Pancreas (tissue), 10 donors: ENCODE data around the gene RIPK1. TPM values are rescaled to one million over a fixed set of nuclear protein-coding genes. Genes with fewer than 3 reads are reported as not detected.
"Not testable (repeated sequence)": the region's sequence is repeated elsewhere in the genome, so short reads cannot be mapped to it uniquely, and the experiment has no call there.

Experiments used
- ATAC-seq, 4 donors: fragments of 200-7000 bp; cut with Tn5 transposase; one replicate each; pipeline versions ENCODE4 v1.8.0 to v1.9.1; 2020; ENCODE audit warnings: mild to moderate bottlenecking in 4 of 4, moderate library complexity in 4 of 4
- DNase-seq, 6 donors: peaks; one replicate each; pipeline ENCODE4 v3.0.0-alpha.2; 2020
- FAIRE-seq: peaks from 2 replicates; lab custom pipeline; 2012; peaks lifted over from hg19 to GRCh38; lab: Jason Lieb, UNC
- H3K27ac ChIP-seq, 4 donors: fragments of 200-600 bp; sonication (generic); 1 replicate in 3 of 4; 2 replicates in 1 of 4; pipeline versions ENCODE4 v1.5.0 to v1.8.0; 2020
- H3K27me3 ChIP-seq, 4 donors: fragments of 200-600 bp; one replicate each; pipeline ENCODE4 v1.8.0; 2021
- H3K36me3 ChIP-seq, 3 donors: fragments of 200-600 bp; sonication (generic) in 1 of 3; one replicate each; pipeline versions ENCODE4 v1.5.0 to v1.8.0; 2020 to 2021
- H3K4me1 ChIP-seq, 3 donors: fragments of 200-600 bp; one replicate each; pipeline ENCODE4 v1.8.0; 2021
- H3K4me3 ChIP-seq, 4 donors: fragments of 200-600 bp; sonication (generic) in 2 of 4; one replicate each; pipeline versions ENCODE4 v1.5.0 to v1.8.0; 2020 to 2021
- H3K9me3 ChIP-seq, 4 donors: fragments of 200-600 bp; one replicate each; pipeline ENCODE4 v1.8.0; 2021
- WGBS, 2 donors: extraction: QIAGEN DNeasy Blood & Tissue Kit; methylation state at CpG; one replicate each; pipeline ENCODE4 v1.1.7; 2013; 5-methylcytosine and 5-hydroxymethylcytosine counted together
- intact Hi-C, 3 donors: fragments of 100-400 bp; cut with DNase I; formaldehyde crosslinking; loops; one replicate each; pipeline versions ENCODE4 v1.11.1 to v1.14.2; 2022
- polyA plus RNA-seq, 2 donors: library from polyadenylated mRNA; stranded (reverse); fragments of 200-250 nt; gene quantifications; one replicate each; pipeline ENCODE4 v1.2.3, GENCODE V29; 2013
- total RNA-seq, 6 donors: library from RNA; stranded (reverse); fragmentation: NEBNext Ultra II Directional in 4 of 6; extraction: Animal tissue kit (Norgen Biotek cat#: 25700) in 4 of 6; gene quantifications; one replicate each; pipeline versions ENCODE4 v1.2.1 to v1.2.4, GENCODE V29; 2021 to 2023
- TF ChIP-seq, protein P1 (sequence below), 4 donors: fragments of 200-600 bp; sonication (generic) in 3 of 4; IDR thresholded peaks; one replicate each; pipeline versions ENCODE4 v1.5.0 to v1.8.0; 2021; ENCODE audit warnings: antibody characterized with exemption in 4 of 4
- donor health status: healthy with polysubstance abuse.
- donor health status: DM: no; HTN: no; CAD: no; lungs with moderate emphysema.
- donor health status: DM: no; HTN: no; CAD: no.
- donor health status: control.
- donor health status: control.
- donor health status: Bipolar disorder and iron deficiency.
- donor health status: DM: yes; HTN: yes; CAD: no.
- donor health status: DM: no; HTN: no; CAD: no.
- donor health status: DM: no; HTN: no; CAD: no.
- donor health status: DM: yes; HTN: yes; CAD: no.

Gene RIPK1
- total and polyA plus RNA-seq, 8 donors = 9.0 to 20.5 (median 9.9) TPM

DNA sequence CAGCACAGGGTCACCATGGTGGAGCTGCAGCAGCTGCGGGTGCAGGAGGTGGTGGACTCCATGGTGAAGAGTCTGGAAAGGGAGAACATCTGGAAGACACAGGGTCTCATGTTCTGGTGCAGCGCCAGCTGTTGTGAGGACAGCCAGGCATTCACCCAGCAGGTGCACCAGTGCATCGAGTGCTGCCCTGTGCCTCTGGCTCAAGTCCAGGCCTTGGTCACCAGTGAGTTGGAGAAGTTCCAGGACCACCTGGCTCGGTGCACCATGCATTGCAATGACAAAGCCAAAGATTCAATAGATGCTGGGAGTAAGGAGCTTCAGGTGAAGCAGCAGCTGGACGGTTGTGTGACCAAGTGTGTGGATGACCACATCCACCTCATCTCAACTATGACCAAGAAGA is 22.9 kb upstream of the RIPK1 start:
- Histone ChIP-seq H3K27me3 (no peaks in the 10 kb centered on the region), H3K4me3 (no peak overlapping the region), H3K27ac (no peak overlapping the region), H3K4me1 (no peaks in the 10 kb centered on the region), H3K9me3 (no peaks in the 10 kb centered on the region), H3K36me3 (no peaks in the 10 kb centered on the region)
- WGBS, 2 donors = 51 to 60% methylated on average over 5 of the region's 5 CpGs
- peak in 1 of 6 donors; percentile 45 for DNase-seq
- intact Hi-C loops = loop anchor here in 2 of 3 donors (5.0 kb wide), 2 partner anchors 33 to 38 kb away; no protein-coding TSS in a partner anchor
- no peak for FAIRE-seq
- TF ChIP-seq, protein P1, sequence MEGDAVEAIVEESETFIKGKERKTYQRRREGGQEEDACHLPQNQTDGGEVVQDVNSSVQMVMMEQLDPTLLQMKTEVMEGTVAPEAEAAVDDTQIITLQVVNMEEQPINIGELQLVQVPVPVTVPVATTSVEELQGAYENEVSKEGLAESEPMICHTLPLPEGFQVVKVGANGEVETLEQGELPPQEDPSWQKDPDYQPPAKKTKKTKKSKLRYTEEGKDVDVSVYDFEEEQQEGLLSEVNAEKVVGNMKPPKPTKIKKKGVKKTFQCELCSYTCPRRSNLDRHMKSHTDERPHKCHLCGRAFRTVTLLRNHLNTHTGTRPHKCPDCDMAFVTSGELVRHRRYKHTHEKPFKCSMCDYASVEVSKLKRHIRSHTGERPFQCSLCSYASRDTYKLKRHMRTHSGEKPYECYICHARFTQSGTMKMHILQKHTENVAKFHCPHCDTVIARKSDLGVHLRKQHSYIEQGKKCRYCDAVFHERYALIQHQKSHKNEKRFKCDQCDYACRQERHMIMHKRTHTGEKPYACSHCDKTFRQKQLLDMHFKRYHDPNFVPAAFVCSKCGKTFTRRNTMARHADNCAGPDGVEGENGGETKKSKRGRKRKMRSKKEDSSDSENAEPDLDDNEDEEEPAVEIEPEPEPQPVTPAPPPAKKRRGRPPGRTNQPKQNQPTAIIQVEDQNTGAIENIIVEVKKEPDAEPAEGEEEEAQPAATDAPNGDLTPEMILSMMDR (IDR thresholded peaks at IDR 0.05) = no peak
- ATAC-seq = no peak

DNA sequence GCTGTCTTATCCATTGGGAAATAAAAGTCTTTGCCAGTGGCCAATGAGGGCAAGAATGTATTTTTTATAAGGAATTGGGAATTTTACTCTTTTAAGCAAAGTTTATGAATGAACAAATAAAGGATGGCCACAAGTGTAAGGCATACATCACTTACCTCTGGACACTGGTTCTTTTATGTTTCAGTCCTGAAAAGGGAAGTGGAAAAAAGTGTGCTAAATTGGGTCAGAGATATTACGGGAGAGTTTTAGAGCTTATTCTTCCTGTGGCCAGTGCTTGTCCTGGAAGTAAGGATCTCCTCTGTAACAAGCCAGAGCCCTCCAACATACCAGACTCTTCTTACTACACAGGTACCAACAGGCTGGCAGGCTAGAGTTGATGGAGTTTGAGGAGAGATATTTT is 22.5 kb upstream of the RIPK1 start:
- 74 to 84% methylated on average over 1 of the region's 1 CpG for WGBS, 2 donors
- FAIRE-seq (no peak), DNase-seq (no peak), ATAC-seq (no peak)
- Histone ChIP-seq H3K36me3 (no peaks in the 10 kb centered on the region), H3K4me3 (no peak overlapping the region), H3K27ac (no peak overlapping the region), H3K9me3 (no peaks in the 10 kb centered on the region), H3K4me1 (no peaks in the 10 kb centered on the region), H3K27me3 (no peaks in the 10 kb centered on the region)
- TF ChIP-seq, protein P1 (IDR thresholded peaks at IDR 0.05) = no peak
- intact Hi-C loops = loop anchor here in 2 of 3 donors (5.0 kb wide), 2 partner anchors 33 to 38 kb away; no protein-coding TSS in a partner anchor

DNA sequence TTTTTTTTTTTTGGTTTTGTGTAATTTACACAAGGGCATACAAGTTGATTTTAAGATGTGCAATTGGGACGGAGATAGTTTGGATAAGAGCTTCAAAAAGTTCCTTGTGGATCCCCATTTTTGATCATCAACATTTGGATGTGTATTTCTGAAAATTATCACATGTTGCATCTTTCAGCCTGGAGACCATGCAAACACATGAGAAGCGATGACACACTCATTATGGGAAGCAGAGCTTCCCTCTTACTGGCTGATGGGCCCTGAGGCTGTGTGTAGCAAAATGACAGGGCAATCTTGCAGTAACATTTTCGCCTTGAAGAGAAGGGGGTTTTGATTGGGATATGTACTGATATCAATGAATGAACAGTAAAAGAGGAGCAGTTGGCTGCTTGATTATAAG is 22.0 kb upstream of the RIPK1 start:
- no peak overlapping the region for H3K27ac ChIP-seq
- no peaks in the 10 kb centered on the region for H3K27me3 ChIP-seq
- FAIRE-seq (no peak), ATAC-seq (no peak), DNase-seq (no peak)
- no peaks in the 10 kb centered on the region for H3K36me3 ChIP-seq
- no peak overlapping the region for H3K4me3 ChIP-seq
- no peaks in the 10 kb centered on the region for H3K4me1 ChIP-seq
- WGBS, 2 donors = 74 to 78% methylated on average over 3 of the region's 3 CpGs
- H3K9me3 ChIP-seq = no peaks in the 10 kb centered on the region
- intact Hi-C loops = loop anchor here in 2 of 3 donors (5.0 kb wide), 2 partner anchors 34 to 39 kb away; no protein-coding TSS in a partner anchor
- TF ChIP-seq, protein P1 (IDR thresholded peaks at IDR 0.05) = no peak

DNA sequence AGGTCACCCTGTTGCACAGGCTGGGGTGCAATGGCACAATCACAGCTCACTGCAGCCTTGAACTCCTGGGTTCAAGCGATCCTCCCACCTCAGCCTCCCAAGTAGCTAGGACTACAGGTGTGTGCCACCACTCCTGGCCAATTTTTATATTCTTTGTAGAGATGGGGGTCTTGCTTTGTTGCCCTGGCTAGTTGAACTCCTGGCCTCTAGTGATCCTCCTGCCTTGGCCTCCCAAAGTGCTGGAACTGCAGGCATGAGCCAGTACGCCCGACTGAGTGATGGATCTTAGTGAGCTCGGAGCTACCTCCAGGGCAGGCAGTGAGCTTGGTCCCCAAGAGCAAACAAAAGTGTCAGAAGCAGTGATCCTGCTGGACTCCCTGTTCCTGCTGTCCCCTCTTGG is 20.3 kb upstream of the RIPK1 start:
- 95 to 100% methylated on average over 4 of the region's 4 CpGs for WGBS, 2 donors
- intact Hi-C loops = loop anchor here in 2 of 3 donors (5.0 kb wide), 2 partner anchors 36 to 41 kb away; no protein-coding TSS in a partner anchor
- ATAC-seq, H3K27me3 ChIP-seq, H3K4me1 ChIP-seq, H3K27ac ChIP-seq, H3K4me3 ChIP-seq, H3K36me3 ChIP-seq, H3K9me3 ChIP-seq, DNase-seq, FAIRE-seq: not testable (repeated sequence)

DNA sequence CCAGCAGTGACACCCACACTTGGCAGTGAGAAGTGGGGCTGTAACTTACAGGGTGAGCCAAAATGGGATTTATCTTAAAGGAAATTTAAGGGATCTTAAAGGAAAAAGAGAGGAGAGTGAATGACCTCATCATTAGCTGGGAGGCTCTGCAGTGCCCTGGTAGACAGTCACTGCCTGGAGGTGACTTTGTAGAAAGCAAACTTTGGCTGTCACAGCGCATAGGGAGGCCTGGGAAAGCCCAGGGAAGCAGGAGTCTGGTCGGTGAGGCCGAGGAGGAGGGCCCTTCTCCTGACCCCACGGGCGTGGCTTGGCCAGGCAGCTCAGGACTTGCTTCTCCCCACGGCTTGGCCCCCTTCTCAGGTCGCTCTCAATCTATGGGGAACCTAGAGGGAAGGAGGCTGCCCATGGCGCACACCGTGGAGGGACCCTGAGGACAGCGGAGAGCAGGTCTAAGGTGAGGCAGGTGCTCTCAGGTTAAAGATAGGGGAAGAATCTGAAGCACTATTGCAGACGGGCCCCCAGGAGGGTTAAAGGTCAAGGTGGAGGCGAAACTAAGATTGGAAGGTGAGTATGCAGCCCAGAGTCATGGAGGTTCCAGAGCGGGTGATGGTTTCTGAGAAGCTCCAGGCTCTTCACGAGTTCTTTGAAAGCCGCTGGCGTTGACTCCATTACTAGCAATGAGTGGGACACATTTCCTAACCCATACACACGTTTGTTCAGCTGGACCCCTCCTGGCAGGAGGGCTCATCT is 15.6 kb upstream of the RIPK1 start:
- 70 to 75% methylated on average over 17 of the region's 17 CpGs for WGBS, 2 donors
- peak overlapping the region in 1 of 4 donors; percentile 51 for H3K4me3 ChIP-seq
- FAIRE-seq = no peak
- H3K9me3 ChIP-seq = no peaks in the 10 kb centered on the region
- DNase-seq = peak in 2 of 6 donors; percentile 37 to 70
- TF ChIP-seq, protein P1 (IDR thresholded peaks at IDR 0.05) = no peak
- H3K27ac ChIP-seq = no peak overlapping the region
- no peaks in the 10 kb centered on the region for H3K36me3 ChIP-seq
- H3K27me3 ChIP-seq = no peaks in the 10 kb centered on the region
- no peak for ATAC-seq
- intact Hi-C loops = loop anchor here in 1 of 3 donors (10.0 kb wide), 1 partner anchor 208 kb away; the partner anchor contains the start of gene SERPINB1
- H3K4me1 ChIP-seq = peaks cover 0 to 3% (median 0%) of the 10 kb centered on the region in 3 donors
